ENCODE data around the gene F10.
"Not testable (repeated sequence)": the region's sequence is repeated elsewhere in the genome, so short reads cannot be mapped to it uniquely, and the experiment has no call there.

F10 gene

DNA sequence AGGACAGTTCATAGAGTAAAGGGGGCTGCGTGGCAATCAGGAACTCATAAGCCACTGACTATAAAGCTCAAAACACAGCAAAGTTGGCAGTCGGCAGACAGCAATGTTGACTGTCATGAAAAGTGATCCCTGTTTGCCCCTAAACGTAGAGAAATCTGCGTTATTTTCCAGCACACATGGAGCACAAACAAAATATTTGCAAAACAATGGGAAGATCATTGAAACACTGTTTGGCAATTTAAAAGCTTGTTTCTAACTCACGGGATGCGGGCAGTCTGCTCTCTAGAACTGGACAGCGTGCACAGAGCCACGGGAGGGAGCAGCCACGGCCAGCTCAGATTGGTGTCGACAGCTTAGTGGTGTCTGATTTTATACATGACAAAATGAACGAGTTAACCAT lies 23.5 kb upstream of the F10 start:
- no peak for TF ChIP-seq Cebpa-rat (IDR thresholded peaks at IDR 0.05)
- no peaks in the 10 kb centered on the region for H3K36me3 ChIP-seq

DNA sequence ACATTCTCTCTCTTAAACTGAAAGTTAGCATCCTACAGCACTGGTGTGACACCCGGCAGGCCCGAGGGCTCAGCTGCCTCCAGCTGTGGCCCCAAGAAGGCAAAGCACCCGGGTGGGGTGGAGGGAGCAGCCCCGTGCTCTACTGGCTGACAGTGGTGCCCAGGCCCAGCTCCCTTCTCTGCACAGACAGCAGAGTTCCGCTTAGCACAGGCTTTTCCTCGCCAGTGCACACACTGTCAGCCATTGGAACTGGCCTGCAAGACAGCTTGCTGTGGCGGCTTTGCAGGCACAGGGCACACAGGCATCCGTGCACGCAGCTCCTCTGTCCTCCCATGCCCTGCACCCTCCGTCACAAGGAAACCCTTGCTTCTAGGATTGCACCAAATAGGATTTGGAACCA lies 20.3 kb upstream of the F10 start:
- H3K4me2 ChIP-seq, H3K27ac ChIP-seq, H3K9ac ChIP-seq, H3K27me3 ChIP-seq, H3K36me3 ChIP-seq, H3K4me3 ChIP-seq, H3K9me3 ChIP-seq, H4K20me1 ChIP-seq: not testable (repeated sequence)
- peaks cover 17% of the 10 kb centered on the region for H3K4me1 ChIP-seq

More for the DNA sequence above, 23.5 kb upstream of the F10 start:
- H3K27ac ChIP-seq = no peak overlapping the region
- peaks cover 8% of the 10 kb centered on the region for H3K4me1 ChIP-seq
- H3K4me3 ChIP-seq = no peak overlapping the region
- no peaks in the 10 kb centered on the region for H4K20me1 ChIP-seq
- H3K4me2 ChIP-seq = no peak overlapping the region
- no peak overlapping the region for H3K9ac ChIP-seq
- H3K27me3 ChIP-seq = no peaks in the 10 kb centered on the region; the same call in 1 of the 2 replicates
- no peaks in the 10 kb centered on the region for H3K9me3 ChIP-seq

DNA sequence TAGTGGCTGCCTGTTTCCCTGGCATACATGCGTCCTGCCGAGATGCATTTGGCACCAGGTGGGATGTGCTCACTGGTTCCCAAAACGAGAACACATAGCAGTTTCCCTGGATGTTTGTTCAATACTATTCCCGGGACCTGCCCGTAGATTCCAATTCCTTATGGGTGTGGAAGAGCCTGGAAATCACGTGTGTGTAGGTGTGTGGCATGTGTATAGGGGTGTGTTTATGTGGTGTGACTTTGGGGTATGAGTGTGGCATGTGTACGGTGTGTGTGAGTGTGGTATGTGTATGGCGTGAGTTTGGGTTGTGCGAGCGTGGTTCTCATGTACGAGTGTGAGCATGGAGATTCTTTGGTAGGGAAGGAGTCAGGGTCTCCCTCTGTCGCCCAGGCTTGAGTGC lies 19.9 kb upstream of the F10 start:
- no peaks in the 10 kb centered on the region for H3K27me3 ChIP-seq
- no peak for TF ChIP-seq Cebpa-rat (IDR thresholded peaks at IDR 0.05)
- no peak overlapping the region for H3K9ac ChIP-seq

DNA sequence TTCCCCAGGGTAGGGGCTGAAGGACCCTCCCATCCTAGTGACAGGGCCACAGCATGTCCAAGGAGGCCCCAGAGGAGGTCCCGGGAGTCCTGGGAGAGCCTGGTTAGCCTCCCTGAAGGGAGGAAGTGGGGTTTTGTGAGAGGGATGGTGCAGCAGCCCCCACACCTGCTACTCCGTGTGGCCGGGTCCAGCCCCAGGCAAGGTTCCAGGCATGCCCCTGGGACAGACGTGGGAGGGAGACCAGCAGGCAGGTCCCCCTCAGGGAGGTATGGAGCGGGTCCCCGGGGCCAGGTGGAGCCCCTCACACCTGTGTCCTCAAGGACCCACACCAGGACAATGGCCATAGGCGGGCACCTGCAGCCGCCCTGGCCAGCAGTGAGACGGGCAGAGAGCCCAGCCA lies 19.0 kb upstream of the F10 start:
- no peaks in the 10 kb centered on the region for H4K20me1 ChIP-seq
- 0 out of 2 replicates have a peak overlapping the region, but pooled peaks have one; percentile 8 for H3K4me2 ChIP-seq
- no peaks in the 10 kb centered on the region for H3K27me3 ChIP-seq
- H3K9ac ChIP-seq = no peak overlapping the region
- no peak overlapping the region for H3K4me3 ChIP-seq
- H3K27ac ChIP-seq = no peak overlapping the region
- no peaks in the 10 kb centered on the region; the same call in 1 of the 2 replicates for H3K9me3 ChIP-seq
- no peak for TF ChIP-seq Cebpa-rat (IDR thresholded peaks at IDR 0.05)
- no peaks in the 10 kb centered on the region for H3K36me3 ChIP-seq
- peaks cover 17% of the 10 kb centered on the region for H3K4me1 ChIP-seq

More for the DNA sequence above, 19.9 kb upstream of the F10 start:
- no peaks in the 10 kb centered on the region for H4K20me1 ChIP-seq
- no peaks in the 10 kb centered on the region for H3K36me3 ChIP-seq
- no peak overlapping the region for H3K4me3 ChIP-seq
- H3K27ac ChIP-seq = no peak overlapping the region
- peaks cover 17% of the 10 kb centered on the region for H3K4me1 ChIP-seq
- no peak overlapping the region for H3K4me2 ChIP-seq
- no peaks in the 10 kb centered on the region for H3K9me3 ChIP-seq

DNA sequence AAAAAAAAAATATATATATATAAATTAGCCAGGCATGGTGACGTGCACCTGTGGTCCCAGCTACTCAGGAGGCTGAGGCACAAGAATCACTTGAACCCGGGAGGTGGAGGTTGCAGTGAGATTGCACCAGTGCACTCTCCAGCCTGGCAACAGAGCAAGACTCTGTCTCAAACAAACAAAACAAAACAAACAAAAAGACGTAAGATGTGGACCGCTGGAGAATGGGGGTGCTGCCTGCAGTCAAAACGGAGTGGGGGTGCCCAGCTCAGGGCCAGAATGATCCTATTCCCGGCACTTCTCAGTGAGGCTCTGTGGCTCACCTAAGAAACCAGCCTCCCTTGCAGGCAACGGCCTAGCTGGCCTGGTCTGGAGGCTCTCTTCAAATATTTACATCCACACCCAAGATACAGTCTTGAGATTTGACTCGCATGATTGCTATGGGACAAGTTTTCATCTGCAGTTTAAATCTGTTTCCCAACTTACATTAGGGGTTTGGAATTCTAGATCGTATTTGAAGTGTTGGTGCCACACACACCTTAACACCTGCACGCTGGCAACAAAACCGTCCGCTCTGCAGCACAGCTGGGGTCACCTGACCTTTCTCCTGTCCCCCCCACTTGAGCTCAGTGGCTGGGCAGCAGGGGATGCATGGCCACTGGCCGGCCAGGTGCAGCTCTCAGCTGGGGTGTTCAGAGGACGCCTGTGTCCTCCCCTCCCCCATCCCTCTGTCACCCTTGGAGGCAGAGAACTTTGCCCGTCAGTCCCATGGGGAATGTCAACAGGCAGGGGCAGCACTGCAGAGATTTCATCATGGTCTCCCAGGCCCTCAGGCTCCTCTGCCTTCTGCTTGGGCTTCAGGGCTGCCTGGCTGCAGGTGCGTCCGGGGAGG lies 17.3 kb upstream of the F10 start, which contains the start of gene F7:
F7 (plus strand) TSS at position 760 of the 889 bp plus-strand sequence; CDS start at position 811, 51 bp downstream.
- Histone ChIP-seq H3K27ac (0 out of 2 replicates have a peak within 1 kb of the TSS, but pooled peaks have one; percentile 9), H3K27me3 (no peaks in the 10 kb centered on the region), H3K9ac (no peak within 1 kb of the TSS), H3K4me3 (no peak within 1 kb of the TSS), H3K4me1 (peaks cover 17% of the 10 kb centered on the region), H3K4me2 (peak within 1 kb of the TSS; percentile 32), H3K36me3 (no peaks in the 10 kb centered on the region), H3K9me3 (peaks cover 14% of the 10 kb centered on the region), H4K20me1 (no peaks in the 10 kb centered on the region)
- no peak for TF ChIP-seq Cebpa-rat (IDR thresholded peaks at IDR 0.05)

DNA sequence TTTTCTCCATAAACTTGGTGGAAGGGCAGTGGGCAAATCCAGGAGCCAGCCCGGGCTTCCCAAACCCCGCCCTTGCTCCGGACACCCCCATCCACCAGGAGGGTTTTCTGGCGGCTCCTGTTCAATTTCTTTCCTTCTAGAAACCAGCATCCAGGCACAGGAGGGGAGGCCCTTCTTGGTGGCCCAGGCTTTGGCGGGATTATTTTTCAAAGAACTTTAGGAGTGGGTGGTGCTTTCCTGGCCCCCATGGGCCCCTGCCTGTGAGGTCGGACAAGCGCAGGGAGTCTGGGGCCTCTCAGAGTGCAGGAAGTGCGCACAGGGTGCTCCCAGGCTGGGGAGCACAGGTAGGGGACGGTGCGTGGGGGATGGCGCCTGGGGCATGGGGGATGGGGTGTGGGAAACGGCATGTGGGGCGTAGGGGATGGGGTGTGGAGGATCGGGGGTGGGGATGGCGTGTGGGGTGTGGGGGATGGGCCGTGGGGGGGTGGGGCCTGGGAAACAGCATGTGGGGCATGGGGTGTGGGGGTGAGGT lies 16.6 kb upstream of the F10 start:
- Histone ChIP-seq H3K27me3 (no peaks in the 10 kb centered on the region), H3K4me2 (peak overlapping the region; percentile 32), H3K36me3 (no peaks in the 10 kb centered on the region), H3K27ac (0 out of 2 replicates have a peak overlapping the region, but pooled peaks have one; percentile 9), H3K4me3 (no peak overlapping the region), H4K20me1 (no peaks in the 10 kb centered on the region), H3K9me3 (peaks cover 21% of the 10 kb centered on the region), H3K9ac (no peak overlapping the region), H3K4me1 (peaks cover 17% of the 10 kb centered on the region)
- no peak for TF ChIP-seq Cebpa-rat (IDR thresholded peaks at IDR 0.05)

DNA sequence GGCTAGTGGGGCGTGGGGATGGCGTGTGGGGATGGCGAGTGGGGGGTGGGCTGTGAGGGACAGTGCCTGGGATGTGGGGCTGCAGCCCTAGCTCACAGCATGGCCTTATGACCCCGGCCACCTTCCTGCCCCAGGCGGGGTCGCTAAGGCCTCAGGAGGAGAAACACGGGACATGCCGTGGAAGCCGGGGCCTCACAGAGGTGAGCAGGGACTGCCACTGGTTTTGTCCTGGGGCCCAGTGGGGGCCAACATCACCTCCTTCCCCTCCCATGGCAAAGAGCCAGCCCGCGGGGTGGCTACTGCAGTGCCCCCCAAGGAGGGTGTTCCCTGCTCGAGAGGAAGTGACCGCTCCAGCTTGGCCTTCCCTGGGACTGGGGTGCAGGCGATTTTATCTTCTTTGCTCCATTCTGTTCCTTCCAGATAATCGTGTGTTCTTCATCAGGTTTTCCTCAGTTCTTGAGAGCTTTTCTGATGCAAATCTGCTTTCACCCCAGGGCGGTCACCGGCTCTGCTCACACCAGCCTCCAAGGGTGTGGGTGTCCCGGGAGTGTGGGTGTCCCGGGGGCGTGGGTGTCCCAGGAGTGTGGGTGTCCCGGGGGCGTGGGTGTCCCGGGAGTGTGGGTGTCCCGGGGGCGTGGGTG lies 15.8 kb upstream of the F10 start:
- no peak for TF ChIP-seq Cebpa-rat (IDR thresholded peaks at IDR 0.05)
- H3K4me2 ChIP-seq = no peak overlapping the region

DNA sequence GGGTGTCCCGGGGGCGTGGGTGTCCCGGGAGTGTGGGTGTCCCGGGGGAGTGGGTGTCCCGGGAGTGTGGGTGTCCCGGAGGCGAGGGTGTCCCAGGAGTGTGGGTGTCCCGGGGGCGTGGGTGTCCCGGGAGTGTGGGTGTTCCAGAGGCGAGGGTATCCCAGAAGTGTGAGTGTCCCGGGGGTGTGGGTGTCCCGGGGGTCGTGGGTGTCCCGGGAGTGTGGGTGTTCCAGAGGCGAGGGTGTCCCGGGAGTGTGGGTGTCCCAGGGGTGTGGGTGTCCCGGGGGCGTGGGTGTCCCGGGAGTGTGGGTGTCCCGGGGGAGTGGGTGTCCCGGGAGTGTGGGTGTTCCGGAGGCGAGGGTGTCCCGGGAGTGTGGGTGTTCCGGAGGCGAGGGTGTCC lies 14.1 kb upstream of the F10 start:
- Histone ChIP-seq H3K4me1 (peaks cover 21% of the 10 kb centered on the region), H3K9me3 (peaks cover 21% of the 10 kb centered on the region)
- H4K20me1 ChIP-seq, H3K36me3 ChIP-seq, H3K9ac ChIP-seq, H3K27ac ChIP-seq, H3K27me3 ChIP-seq, H3K4me2 ChIP-seq, H3K4me3 ChIP-seq: not testable (repeated sequence)

More for the DNA sequence above, 15.8 kb upstream of the F10 start:
- no peak overlapping the region for H3K4me3 ChIP-seq
- no peaks in the 10 kb centered on the region for H3K27me3 ChIP-seq
- no peaks in the 10 kb centered on the region for H3K36me3 ChIP-seq
- H3K27ac ChIP-seq = no peak overlapping the region
- no peaks in the 10 kb centered on the region for H4K20me1 ChIP-seq
- no peak overlapping the region for H3K9ac ChIP-seq
- peaks cover 21% of the 10 kb centered on the region for H3K9me3 ChIP-seq
- H3K4me1 ChIP-seq = peaks cover 17% of the 10 kb centered on the region

DNA sequence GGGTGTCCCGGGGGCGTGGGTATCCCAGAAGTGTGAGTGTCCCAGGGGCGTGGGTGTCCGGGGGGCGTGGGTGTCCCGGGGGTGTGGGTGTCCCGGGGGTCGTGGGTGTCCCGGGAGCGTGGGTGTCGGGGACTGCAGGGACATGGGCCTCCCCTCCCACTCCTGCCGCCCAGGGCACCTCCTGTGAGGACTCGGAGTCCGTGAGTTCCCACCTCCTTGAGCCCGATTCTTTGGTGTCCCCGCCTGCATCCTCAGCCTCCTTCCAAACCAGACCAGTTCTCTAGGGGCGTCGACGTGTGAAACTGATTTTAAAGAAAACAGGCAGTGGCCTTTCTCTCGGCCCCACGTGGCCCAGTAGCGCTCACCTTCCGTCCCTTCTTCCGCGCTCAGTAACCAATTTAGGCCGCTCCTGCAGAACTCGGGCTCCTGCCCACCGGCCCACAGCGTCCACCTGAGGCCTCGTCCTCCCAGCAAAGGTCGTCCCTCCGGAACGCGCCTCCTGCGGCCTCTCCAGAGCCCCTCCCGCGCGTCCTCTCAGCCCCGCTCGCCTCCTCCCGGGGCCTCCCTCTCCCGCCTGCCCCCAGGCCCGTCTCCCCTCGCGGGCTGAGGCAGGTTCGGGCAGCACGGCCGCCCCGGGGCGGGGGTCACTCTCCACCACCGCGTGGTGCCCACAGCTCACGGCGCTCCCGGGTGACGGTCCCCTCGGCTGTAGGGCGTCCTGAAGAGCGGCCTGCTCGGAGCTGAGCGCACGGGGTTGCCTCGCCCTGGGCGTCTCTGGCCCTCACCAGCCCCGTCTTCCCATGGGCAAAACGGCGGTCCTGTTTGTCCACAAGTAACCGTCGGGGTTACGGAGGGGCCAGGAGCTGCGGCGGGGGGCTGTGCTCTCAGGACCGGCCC lies 13.2 kb upstream of the F10 start:
- TF ChIP-seq Cebpa-rat (IDR thresholded peaks at IDR 0.05) = no peak
- H3K27ac ChIP-seq = no peak overlapping the region
- no peak overlapping the region for H3K4me3 ChIP-seq
- H3K9ac ChIP-seq = no peak overlapping the region
- no peak overlapping the region for H3K4me2 ChIP-seq
- no peaks in the 10 kb centered on the region for H3K27me3 ChIP-seq
- H3K36me3 ChIP-seq = no peaks in the 10 kb centered on the region
- peaks cover 21% of the 10 kb centered on the region for H3K9me3 ChIP-seq
- H4K20me1 ChIP-seq = no peaks in the 10 kb centered on the region
- peaks cover 16% of the 10 kb centered on the region for H3K4me1 ChIP-seq

Measured in BLaER1 (cell line).